Ascending aorta (tissue), 2 donors: ENCODE data around the gene PIGC. TPM values are rescaled to one million over a fixed set of nuclear protein-coding genes. Genes with fewer than 3 reads are reported as not detected.
A peak's percentile ranks its signal among the peaks of the same experiment; 100 is the strongest.

Source experiments
- DNase-seq, 2 donors: peaks; one replicate each; pipeline ENCODE4 v3.0.0-alpha.2; 2019; ENCODE audit warnings: low spot score in 2 of 2
- H3K27ac ChIP-seq, 2 donors: fragments of 200-600 bp; sonication (generic); one replicate each; pipeline ENCODE4 v1.5.1; 2016 to 2017; ENCODE audit warnings: mild to moderate bottlenecking in 1 of 2
- H3K27me3 ChIP-seq: fragments of 200-600 bp; sonication (generic); one replicate; pipeline ENCODE4 v1.5.1; 2017
- H3K36me3 ChIP-seq, 2 donors: fragments of 200-600 bp; sonication (generic); one replicate each; pipeline ENCODE4 v1.5.1; 2016
- H3K4me1 ChIP-seq, 2 donors: fragments of 200-600 bp; sonication (generic); one replicate each; pipeline ENCODE4 v1.5.1; 2016 to 2017; ENCODE audit warnings: mild to moderate bottlenecking in 1 of 2
- H3K4me3 ChIP-seq, 2 donors: fragments of 200-600 bp; sonication (generic); one replicate each; pipeline ENCODE4 v1.5.1; 2016 to 2017; ENCODE audit warnings: mild to moderate bottlenecking in 1 of 2
- H3K9me3 ChIP-seq, 2 donors: fragments of 200-600 bp; sonication (generic); one replicate each; pipeline ENCODE4 v1.5.1; 2016
- intact Hi-C: fragments of 100-400 bp; cut with DNase I; formaldehyde crosslinking; loops from one replicate; pipeline ENCODE4 v1.15.1; 2023
- total RNA-seq: library from RNA; depleted of rRNA; stranded (reverse); fragments of >200 nt; gene quantifications from one replicate; pipeline ENCODE4 v1.1.0, GENCODE V29; 2016
- TF ChIP-seq, protein P1 (sequence below), 3 experiments: fragments of 200-600 bp in 2 of 3; fragments of 450-650 bp in 1 of 3; sonication (generic) in 2 of 3; IDR thresholded peaks; one replicate each; pipeline ENCODE4 v1.5.1; 2016 to 2019; ENCODE audit warnings: antibody characterized with exemption in 3 of 3, mild to moderate bottlenecking in 1 of 3, moderate library complexity in 1 of 3

The PIGC gene
- total RNA-seq, 1 donor from 2014 or later: 20.0 TPM

DNA sequence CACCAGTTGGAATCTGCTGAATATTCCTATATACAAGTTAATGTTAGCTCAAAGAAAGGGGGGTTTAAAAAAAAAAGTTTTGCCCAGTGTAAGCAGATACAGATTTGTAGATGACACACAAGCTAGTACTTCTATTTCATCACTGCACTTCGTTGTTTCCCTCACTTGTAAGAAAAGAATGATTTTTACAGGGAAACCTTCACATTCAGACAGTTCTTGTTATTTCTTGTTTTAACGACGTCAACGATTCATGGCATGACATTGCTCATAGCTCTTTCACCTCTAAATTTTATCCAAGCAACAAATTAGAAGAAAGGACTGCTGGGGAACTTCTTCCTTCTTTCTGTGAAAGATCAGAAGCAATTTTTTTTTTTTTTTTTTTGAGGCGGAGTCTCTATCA, 49.1 kb downstream of the PIGC start:
- H3K36me3 ChIP-seq: no peaks in the 10 kb centered on the region
- intact Hi-C loops: loop anchor here (5.0 kb wide), 3 partner anchors 128 to 143 kb away; partner anchors contain the start of gene SUCO
- H3K27ac ChIP-seq: peak overlapping the region; percentile 50 to 54
- H3K9me3 ChIP-seq: no peaks in the 10 kb centered on the region
- peak overlapping the region in 1 of 2 donors; percentile 30 for H3K4me3 ChIP-seq
- peaks cover 0 to 29% of the 10 kb centered on the region in 2 donors for H3K4me1 ChIP-seq
- DNase-seq: no peak
- TF ChIP-seq, protein P1, sequence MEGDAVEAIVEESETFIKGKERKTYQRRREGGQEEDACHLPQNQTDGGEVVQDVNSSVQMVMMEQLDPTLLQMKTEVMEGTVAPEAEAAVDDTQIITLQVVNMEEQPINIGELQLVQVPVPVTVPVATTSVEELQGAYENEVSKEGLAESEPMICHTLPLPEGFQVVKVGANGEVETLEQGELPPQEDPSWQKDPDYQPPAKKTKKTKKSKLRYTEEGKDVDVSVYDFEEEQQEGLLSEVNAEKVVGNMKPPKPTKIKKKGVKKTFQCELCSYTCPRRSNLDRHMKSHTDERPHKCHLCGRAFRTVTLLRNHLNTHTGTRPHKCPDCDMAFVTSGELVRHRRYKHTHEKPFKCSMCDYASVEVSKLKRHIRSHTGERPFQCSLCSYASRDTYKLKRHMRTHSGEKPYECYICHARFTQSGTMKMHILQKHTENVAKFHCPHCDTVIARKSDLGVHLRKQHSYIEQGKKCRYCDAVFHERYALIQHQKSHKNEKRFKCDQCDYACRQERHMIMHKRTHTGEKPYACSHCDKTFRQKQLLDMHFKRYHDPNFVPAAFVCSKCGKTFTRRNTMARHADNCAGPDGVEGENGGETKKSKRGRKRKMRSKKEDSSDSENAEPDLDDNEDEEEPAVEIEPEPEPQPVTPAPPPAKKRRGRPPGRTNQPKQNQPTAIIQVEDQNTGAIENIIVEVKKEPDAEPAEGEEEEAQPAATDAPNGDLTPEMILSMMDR (IDR thresholded peaks at IDR 0.05): no peak
- no peaks in the 10 kb centered on the region for H3K27me3 ChIP-seq

DNA sequence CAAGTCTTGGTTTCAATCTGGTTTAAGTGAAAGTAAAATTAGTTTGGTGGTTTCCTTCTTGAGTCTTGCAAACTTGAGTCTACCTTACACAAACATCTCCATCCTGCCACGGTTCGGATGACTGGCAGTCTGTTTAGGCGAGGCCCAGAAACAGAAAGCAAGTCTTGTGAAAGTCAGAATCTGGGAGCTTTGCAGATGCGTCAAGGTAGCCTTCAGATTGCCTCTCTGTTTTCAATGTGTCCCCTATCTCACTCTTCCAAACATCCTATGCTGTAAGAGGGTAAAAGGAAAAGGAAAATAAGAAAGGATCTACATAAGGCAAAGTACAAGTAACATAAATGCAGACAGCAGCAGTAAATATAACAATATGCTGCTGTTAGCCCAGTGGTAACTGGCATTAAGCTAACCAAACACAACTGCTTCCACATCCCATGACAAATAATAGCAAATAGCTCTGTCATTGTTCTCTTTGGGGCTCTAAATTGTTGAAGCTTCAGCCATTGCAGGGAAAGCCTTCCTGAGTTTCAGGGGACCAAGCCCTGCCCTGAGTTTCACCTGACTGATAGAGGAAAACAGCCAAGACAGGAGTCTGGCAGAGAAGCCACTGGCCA, 49.6 kb downstream of the PIGC start:
- Histone ChIP-seq H3K27me3 (no peaks in the 10 kb centered on the region), H3K36me3 (no peaks in the 10 kb centered on the region), H3K4me3 (peak overlapping the region in 1 of 2 donors; percentile 30), H3K4me1 (peaks cover 0 to 28% of the 10 kb centered on the region in 2 donors), H3K9me3 (no peaks in the 10 kb centered on the region), H3K27ac (peak overlapping the region; percentile 50 to 54)
- TF ChIP-seq, protein P1 (IDR thresholded peaks at IDR 0.05): no peak
- DNase-seq: no peak
- intact Hi-C loops: no loop called here

DNA sequence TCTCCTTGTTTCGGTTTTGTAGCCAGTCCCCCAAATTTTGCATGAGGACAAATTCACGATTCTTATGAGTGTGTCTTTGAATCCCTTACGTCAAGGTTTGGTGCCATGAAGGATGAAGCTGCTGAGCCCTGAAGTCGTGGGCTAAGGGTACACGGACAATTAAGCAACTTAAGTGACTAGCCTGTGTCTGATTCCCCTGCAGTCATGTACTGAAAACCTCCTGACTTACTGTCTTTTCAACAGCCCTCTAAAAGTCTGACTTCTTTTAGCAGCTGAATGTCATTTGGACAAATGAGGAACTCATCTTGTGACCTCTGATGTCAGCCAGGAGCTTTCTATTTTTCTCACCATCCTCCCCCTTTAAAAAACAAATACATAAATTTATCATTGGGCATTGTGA, 50.5 kb downstream of the PIGC start:
- H3K9me3 ChIP-seq: no peaks in the 10 kb centered on the region
- intact Hi-C loops: no loop called here
- H3K27ac ChIP-seq: peak overlapping the region; percentile 50 to 54
- H3K27me3 ChIP-seq: no peaks in the 10 kb centered on the region
- no peak for DNase-seq
- H3K36me3 ChIP-seq: no peaks in the 10 kb centered on the region
- peaks cover 0 to 20% of the 10 kb centered on the region in 2 donors for H3K4me1 ChIP-seq
- H3K4me3 ChIP-seq: no peak overlapping the region
- TF ChIP-seq, protein P1 (IDR thresholded peaks at IDR 0.05): no peak

DNA sequence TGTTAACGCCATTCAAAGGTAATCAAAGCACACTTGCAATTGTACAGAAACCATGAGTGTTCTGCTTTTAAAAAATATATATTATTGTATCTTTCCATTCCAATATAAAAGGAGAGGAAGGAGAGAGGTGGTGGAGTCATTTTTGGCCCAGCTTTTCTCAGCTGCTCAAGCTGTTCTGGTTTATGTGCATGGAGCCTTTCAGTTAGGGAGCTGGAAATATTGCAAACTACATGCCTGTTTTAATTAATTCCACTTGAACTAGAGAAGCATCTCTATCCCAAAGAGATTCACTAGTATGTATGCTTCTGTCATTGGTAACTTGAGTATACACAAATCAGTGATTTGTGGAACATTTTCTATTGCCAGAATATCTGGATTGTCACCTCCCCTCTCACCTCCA, 51.9 kb downstream of the PIGC start:
- Histone ChIP-seq H3K4me3 (no peak overlapping the region), H3K9me3 (no peaks in the 10 kb centered on the region), H3K27ac (no peak overlapping the region), H3K27me3 (no peaks in the 10 kb centered on the region), H3K36me3 (no peaks in the 10 kb centered on the region), H3K4me1 (peaks cover 0 to 10% of the 10 kb centered on the region in 2 donors)
- DNase-seq: no peak
- TF ChIP-seq, protein P1 (IDR thresholded peaks at IDR 0.05): no peak
- intact Hi-C loops: no loop called here

Other genes with a start within 250 kb of the PIGC start
- gene C1orf105, start 23.4 kb downstream of the PIGC start, total RNA-seq: not detected
- 7.8 TPM for gene SUCO, start 89.1 kb upstream of the PIGC start, total RNA-seq
- not detected for gene FASLG, start 215.0 kb upstream of the PIGC start, total RNA-seq